Medulla oblongata (tissue), 1 donor: ENCODE measurements around the gene TRAPPC11.
A peak's percentile ranks its signal among the peaks of the same experiment; 100 is the strongest.
"Not testable (repeated sequence)": the region's sequence is repeated elsewhere in the genome, so short reads cannot be mapped to it uniquely, and the experiment has no call there.

Source experiments
- DNase-seq: peaks from one replicate; pipeline ENCODE4 v3.0.0-alpha.2; 2015; ENCODE audit errors: extremely low spot score

Gene TRAPPC11

DNA sequence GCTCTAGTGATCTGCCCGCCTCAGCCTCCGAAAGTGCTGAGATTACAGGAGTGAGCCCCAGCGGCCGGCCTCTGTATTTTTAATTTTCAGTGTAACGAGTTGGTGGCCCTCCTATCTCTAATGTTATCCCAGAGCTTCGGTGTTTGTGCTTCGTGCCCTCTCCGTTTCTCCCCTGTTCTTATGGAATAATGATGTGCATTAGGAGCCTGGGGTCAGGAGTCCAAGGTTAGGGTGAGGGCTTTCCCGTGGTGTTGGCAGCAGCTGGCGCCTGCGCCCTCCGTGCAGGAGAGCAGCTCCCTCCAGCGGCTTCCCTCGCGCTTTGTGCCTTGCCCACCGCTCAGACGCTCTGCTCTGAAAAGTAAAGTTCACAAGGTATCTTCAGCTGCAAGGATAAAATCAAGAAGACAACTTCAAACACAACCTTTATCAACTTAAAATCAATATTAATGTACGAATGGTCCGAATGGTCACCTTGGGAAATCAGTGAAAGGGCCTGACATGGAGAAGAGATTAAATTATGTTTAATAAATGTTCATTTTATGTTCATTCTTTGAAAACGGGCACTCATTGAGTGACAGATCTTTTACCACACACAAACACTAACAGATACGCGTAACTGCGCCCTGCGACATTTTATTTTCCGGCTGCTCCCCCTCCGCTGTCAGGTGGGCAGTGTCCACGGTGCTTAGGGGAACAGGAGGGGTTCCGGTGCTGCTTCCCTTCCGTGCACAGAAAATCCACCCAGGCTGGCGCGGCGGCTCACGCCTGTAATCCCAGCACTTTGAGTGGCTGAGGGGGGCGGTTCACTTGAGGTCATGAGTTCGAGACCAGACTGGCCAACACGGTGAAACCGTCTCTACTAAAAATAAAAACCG lies 62.4 kb downstream of the TRAPPC11 start:
- peak; percentile 23 for DNase-seq

DNA sequence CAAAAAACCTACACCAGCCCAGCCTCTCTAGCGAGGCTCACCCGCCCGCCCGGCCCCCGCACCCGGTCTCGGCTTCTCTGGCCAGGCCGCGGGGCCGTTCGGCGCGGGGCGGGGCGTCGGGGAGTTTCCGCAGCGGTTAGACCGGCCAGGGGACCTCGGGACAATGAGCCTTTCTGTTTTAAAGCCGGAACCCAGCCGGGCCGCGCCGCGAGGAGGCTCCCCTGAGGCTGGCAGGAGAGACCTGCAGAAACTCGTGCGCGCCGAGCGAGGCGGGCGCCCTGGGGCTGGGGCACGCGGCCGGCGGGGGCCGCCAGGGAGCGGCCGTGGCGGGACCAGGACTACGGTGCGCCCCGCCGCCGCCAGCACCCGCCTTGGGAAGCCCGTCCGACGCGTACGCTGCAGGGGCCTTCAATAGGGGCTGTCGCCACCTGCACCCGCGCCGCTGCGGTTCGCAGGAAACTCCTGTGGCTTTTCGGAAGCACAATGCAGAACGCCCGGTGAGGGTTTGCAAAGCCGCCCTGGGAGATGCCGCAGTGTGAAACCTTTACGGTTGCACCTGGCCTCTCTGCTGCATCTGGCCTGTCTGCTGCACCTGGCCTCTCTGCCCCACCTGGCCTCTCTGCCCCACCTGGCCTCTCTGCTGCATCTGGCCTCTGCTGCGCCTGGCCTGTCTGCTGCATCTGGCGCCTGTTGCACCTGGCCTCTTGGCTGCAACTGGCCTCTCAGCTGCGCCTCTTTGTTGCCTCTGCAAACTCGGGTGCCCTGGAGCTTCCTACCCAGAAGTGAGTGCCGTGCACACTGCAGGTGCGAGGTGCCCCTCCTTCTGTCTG lies 63.9 kb downstream of the TRAPPC11 start:
- DNase-seq = peak; percentile 23

DNA sequence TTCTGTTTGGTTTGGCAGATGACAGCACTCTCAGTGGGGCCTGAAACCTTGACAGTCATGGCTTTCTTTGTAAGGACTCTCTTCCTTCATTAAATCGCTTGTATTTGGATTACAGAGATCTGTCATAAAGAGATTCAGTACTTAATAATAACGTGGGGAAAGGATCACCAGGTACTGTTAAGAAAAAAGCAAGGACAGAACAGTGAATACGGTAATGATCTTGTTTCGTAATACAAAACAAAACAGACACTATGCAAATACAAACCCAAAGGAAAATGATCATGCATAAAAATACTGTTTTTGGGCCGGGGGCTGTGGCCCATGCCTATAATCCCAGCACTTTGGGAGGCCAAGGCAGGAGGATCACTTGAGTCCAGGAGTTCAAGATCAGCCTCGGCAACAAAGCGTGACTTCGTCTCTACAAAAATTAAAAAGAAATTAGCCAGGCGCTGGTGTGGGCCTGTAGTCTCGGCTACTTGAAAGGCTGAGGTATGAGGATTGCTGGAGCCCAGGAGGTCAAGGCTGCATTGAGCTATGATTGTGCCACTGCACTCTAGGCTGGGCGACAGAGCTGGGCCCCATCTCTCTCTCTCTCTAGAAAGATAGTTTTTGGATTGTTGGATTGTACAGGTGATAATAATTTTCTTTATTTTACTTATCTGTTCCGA lies 64.6 kb downstream of the TRAPPC11 start:
- DNase-seq = no peak

DNA sequence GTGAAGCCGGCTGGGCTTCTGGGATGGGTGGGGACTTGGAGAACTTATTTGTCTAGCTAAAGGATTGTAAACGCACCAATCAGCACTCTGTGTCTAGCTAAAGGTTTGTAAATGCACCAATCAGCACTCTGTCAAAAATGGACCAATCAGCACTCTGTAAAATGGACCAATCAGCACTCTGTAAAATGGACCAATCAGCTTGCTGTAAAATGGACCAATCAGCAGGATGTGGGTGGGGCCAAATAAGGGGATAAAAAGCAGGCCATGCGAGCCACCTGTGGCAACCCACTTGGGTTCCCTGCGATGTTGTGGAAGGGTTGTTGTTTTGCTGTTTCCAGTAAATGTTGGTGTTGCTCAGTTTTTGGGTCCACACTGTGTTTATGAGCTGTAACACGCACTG lies 66.5 kb downstream of the TRAPPC11 start:
- DNase-seq = not testable (repeated sequence)

GRCh38 chr4:183727482-183727881 lies 68.4 kb downstream of the TRAPPC11 start:
- no peak for DNase-seq

DNA sequence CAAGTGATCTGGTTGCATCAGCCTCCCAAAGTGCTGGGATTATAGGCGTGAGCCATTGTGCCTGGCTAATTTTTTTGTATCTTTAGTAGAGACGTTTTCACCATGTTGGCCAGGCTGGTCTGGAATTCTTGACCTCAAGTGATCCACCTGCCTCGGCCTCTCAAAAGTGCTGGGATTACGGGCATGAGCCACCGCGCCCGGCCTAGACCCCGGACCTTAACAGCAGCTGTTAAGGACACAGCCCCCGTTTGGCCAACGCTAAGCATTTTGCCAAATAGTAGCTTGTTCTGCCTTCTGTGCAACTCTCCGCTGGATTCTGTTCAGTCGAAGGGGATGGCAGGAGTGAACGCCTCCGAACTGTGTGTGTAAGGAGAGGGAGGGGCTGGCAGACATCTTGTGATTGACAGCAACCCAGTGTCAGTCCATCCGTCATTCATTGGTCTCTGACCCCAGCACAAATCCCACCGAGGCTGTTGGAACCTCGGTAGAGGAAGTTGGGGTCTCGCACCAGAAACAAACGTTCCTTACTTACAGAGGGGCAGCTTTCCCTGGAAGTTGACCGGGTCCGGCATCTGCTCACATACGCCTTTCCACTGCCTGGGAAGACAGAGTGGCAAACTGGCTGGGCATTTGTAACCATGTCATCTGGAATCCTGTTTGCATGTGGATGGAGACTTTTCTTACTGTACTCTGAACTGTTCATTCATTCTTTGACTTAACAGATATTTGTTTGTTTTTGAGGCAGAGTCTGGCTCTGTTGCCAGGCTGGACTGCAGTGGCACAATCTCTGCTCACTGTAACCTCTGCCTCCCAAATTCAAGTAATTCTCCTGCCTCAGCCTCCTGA lies 69.4 kb downstream of the TRAPPC11 start:
- no peak for DNase-seq

DNA sequence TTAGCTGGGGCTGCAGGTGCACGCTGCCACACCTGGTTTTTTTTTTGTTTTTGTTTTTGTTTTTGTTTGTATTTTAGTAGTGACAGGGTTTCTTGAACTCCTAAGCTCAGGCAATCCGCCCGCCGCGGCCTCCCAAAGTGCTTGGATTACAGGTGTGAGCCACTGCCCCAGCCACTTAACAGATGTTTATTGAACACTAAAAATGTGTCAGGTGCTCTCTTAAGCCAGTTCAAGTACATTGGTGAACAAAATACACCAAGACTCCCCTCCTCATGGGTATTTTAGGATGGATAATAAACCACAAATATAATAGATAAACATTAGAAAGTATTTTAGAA lies 69.9 kb downstream of the TRAPPC11 start:
- no peak for DNase-seq

DNA sequence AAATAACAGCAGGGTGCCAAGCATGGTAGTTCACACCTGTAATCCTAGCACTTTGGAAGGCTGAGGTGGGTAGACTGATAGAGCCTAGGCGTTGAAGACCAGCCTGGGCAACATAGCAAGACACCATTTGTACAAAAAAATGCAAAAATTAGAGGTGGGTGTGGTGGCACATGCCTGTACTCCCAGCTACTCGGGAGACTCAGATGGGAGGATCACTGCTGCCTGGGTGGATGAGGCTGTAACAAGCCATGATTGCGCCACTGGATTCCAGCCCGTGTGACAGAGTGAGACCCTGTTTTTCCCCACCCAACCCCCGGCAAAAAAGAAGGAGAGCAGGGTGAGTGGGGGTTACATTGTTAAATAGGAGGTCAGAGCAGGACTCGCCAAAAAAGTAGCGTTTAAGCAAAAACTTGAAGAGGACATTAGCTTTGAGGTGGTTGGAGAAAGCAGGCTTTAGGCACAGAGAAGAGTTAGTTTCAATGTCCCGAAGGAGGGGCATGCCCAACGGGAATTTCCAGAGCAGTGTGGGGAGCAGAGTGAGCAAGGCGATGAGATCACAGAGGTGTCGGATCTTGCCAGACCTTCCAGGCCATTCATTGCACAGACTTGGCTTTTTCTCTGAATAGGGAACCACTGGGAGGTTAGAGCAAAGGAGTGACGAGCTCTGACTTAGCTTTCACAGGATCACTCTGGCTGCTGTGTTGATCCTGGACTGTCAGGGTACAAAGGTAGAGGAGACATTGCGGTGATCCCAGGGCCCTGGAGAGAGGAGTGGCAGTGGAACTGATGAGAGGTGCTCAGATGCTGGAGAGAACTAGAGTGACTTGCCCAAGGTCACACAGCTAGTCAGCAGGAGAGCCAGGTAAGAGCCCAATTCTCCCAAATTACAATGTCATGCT lies 70.6 kb downstream of the TRAPPC11 start:
- DNase-seq = no peak

- DNase-seq = no peak
These were observed 73.2 kb downstream of the TRAPPC11 start for GRCh38 chr4:183732296-183732695.

GRCh38 chr4:183733181-183733580 lies 74.1 kb downstream of the TRAPPC11 start:
- no peak for DNase-seq

DNA sequence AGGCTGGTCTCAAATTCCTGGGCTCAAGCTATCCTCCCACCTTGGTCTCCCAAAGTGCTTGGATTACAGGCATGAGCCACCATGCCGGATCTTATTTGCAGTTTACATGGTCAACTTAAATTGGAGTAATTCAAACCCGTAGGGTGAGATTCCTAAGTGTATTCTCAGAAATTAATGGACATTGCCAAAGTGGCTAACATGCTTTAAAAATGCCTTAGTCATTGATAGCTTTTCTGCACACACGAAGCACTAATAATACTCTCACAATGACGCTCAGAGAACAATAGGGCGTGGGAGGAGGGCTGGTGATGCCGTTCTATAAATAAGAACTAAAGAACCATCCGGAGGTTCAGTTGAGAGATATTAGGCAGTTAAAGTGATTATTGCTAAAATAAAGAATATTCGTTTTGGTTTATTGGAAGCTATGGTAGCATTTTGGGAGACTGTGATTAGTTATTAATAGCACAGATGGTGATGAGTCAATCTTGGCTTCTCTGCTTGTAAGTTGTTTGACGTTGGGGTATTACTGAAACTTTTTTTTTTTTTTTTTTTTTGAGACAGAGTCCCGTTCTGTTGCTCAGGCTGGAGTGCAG lies 79.1 kb downstream of the TRAPPC11 start:
- DNase-seq = no peak

DNA sequence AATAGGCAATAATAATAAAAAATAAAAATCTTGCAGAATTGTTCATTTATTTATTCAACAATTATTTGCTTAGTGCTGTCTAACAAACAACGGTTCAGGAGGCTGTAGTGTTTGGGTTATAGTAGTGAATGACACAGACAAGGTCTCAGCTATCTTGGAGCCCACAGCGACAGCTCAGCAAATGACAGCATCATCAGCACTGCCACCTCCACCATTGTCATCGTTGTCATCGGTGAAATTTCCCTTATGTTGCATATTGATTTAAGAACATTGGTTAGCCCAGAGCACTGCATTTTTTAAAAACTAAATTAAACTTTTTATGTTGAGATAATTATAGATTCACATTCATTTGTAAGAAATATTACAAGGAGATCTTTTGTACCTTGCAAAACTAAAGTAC lies 79.9 kb downstream of the TRAPPC11 start:
- DNase-seq = no peak

GRCh38 chr4:183746305-183747229 lies 87.5 kb downstream of the TRAPPC11 start:
- no peak for DNase-seq

GRCh38 chr4:183747380-183747779 lies 88.3 kb downstream of the TRAPPC11 start:
- no peak for DNase-seq

- no peak for DNase-seq
These were observed 89.0 kb downstream of the TRAPPC11 start for GRCh38 chr4:183747931-183748670.

DNA sequence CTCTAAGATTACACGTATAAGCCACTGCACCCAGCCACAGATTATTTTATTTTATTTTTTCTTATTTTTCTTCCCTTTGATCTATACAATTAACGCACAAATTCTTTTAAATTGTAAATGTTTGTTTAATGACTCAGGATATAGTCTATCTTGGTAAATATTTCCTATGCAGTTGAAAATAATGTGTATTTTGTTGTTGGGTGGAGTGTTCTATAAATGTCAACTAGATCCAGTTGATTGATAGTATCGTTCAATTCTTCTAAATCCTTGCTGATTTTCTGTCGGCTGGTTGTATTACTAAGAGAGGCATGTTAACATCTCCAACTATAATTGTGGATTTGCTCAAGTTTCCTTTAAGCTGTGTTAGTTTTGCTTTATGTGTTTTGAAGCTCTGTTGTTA lies 92.0 kb downstream of the TRAPPC11 start:
- DNase-seq = no peak

GRCh38 chr4:183755596-183755995 lies 96.5 kb downstream of the TRAPPC11 start:
- no peak for DNase-seq

GRCh38 chr4:183757060-183757459 lies 98.0 kb downstream of the TRAPPC11 start:
- no peak for DNase-seq
